DOHH2 (cell line): ENCODE results near the gene SLC6A2.

Source experiments
- H3F3A ChIP-seq: fragments of 200-600 bp; sonication (generic), shearing (Covaris generic); 2 replicates; pipeline ENCODE4 v1.6.0; 2016; ENCODE audit warnings: antibody characterized with exemption, mild to moderate bottlenecking; ENCODE audit not compliant: control insufficient read depth, insufficient read depth
- H3K27ac ChIP-seq: fragments of 200-600 bp; sonication (generic); 2 replicates; pipeline ENCODE4 v1.5.1; 2014; ENCODE audit warnings: low read depth, mild to moderate bottlenecking, low read length, moderate library complexity
- H3K27me3 ChIP-seq: fragments of 200-600 bp; sonication (generic); 2 replicates; pipeline ENCODE4 v1.6.1; 2014; ENCODE audit warnings: mild to moderate bottlenecking, low read length, mixed read lengths; ENCODE audit not compliant: control insufficient read depth
- H3K36me3 ChIP-seq: fragments of 200-600 bp; sonication (generic); 2 replicates; pipeline ENCODE4 v1.6.1; 2014; ENCODE audit warnings: mild to moderate bottlenecking, low read length, moderate library complexity, mixed read lengths; ENCODE audit not compliant: control insufficient read depth
- H3K4me1 ChIP-seq: fragments of 200-600 bp; sonication (generic); 2 replicates; pipeline ENCODE4 v1.6.1; 2014; ENCODE audit warnings: mild to moderate bottlenecking, low read length, mixed read lengths; ENCODE audit not compliant: control insufficient read depth
- H3K4me2 ChIP-seq: fragments of 200-600 bp; sonication (generic); 2 replicates; pipeline ENCODE4 v1.6.0; 2014; ENCODE audit warnings: mild to moderate bottlenecking, low read length, moderate library complexity
- H3K4me3 ChIP-seq: fragments of 200-600 bp; sonication (generic); 2 replicates; pipeline ENCODE4 v1.5.1; 2014; ENCODE audit warnings: mild to moderate bottlenecking, low read length, mixed read lengths
- H3K79me2 ChIP-seq: fragments of 200-600 bp; sonication (generic); 2 replicates; pipeline ENCODE4 v1.6.1; 2014; ENCODE audit warnings: mild to moderate bottlenecking, low read length, mixed read lengths; ENCODE audit not compliant: control insufficient read depth
- H3K9me2 ChIP-seq: fragments of 200-600 bp; sonication (generic); replicated peaks from 2 replicates; pipeline ENCODE4 v1.6.1; 2014; ENCODE audit warnings: mild to moderate bottlenecking, low read length, mixed read lengths; ENCODE audit not compliant: control insufficient read depth
- H3K9me3 ChIP-seq: fragments of 200-600 bp; sonication (generic); 2 replicates; pipeline ENCODE4 v1.6.1; 2014; ENCODE audit warnings: antibody characterized with exemption, low read length, mixed read lengths; ENCODE audit not compliant: control insufficient read depth, insufficient read depth
- H4K20me1 ChIP-seq: fragments of 200-600 bp; sonication (generic); 2 replicates; pipeline ENCODE4 v1.6.0; 2014; ENCODE audit warnings: low read depth, mild to moderate bottlenecking, antibody characterized with exemption, low read length, moderate library complexity; ENCODE audit not compliant: control insufficient read depth, insufficient read depth
- CTCF ChIP-seq: fragments of 200-600 bp; sonication (generic); IDR thresholded peaks from one replicate; pipeline ENCODE4 v1.5.1; 2014; ENCODE audit warnings: antibody characterized with exemption, mild to moderate bottlenecking, low read depth, low read length; ENCODE audit not compliant: poor library complexity, severe bottlenecking
- EZH2phosphoT487 ChIP-seq: fragments of 200-600 bp; sonication (generic); IDR thresholded peaks from 2 replicates; pipeline ENCODE4 v1.6.1; 2017; ENCODE audit warnings: borderline replicate concordance, mild to moderate bottlenecking, antibody characterized with exemption, low read length, moderate library complexity, mixed read lengths

Gene SLC6A2

GRCh38 chr16:55709801-55710200 lies 54.0 kb downstream of the SLC6A2 start:
- TF ChIP-seq CTCF (no peak), EZH2phosphoT487 (no peak)
- H3F3A ChIP-seq: no peaks in the 10 kb centered on the region
- H3K4me3 ChIP-seq: no peak overlapping the region
- H3K27me3 ChIP-seq: peaks cover 3% of the 10 kb centered on the region; the same call in 1 of the 2 replicates
- no peaks in the 10 kb centered on the region for H3K36me3 ChIP-seq
- no peaks in the 10 kb centered on the region for H3K79me2 ChIP-seq
- no peaks in the 10 kb centered on the region for H3K9me2 ChIP-seq
- H4K20me1 ChIP-seq: no peaks in the 10 kb centered on the region
- no peak overlapping the region for H3K4me2 ChIP-seq
- H3K9me3 ChIP-seq: no peaks in the 10 kb centered on the region
- H3K4me1 ChIP-seq: no peaks in the 10 kb centered on the region
- H3K27ac ChIP-seq: no peak overlapping the region

- Histone ChIP-seq H3K36me3 (no peaks in the 10 kb centered on the region), H3K9me3 (no peaks in the 10 kb centered on the region), H3F3A (no peaks in the 10 kb centered on the region), H3K27ac (no peak overlapping the region), H4K20me1 (no peaks in the 10 kb centered on the region), H3K79me2 (no peaks in the 10 kb centered on the region), H3K4me3 (no peak overlapping the region), H3K4me2 (no peak overlapping the region), H3K9me2 (no peaks in the 10 kb centered on the region), H3K4me1 (no peaks in the 10 kb centered on the region), H3K27me3 (peaks cover 3% of the 10 kb centered on the region; the same call in 1 of the 2 replicates)
- no peak for TF ChIP-seq CTCF
- no peak for TF ChIP-seq EZH2phosphoT487
Measured at GRCh38 chr16:55710466-55710865, 54.7 kb downstream of the SLC6A2 start.

GRCh38 chr16:55711959-55712876 lies 56.4 kb downstream of the SLC6A2 start:
- Histone ChIP-seq H3K79me2 (no peaks in the 10 kb centered on the region), H4K20me1 (no peaks in the 10 kb centered on the region), H3K9me2 (no peaks in the 10 kb centered on the region), H3K27ac (no peak overlapping the region), H3K27me3 (no peaks in the 10 kb centered on the region), H3F3A (no peaks in the 10 kb centered on the region), H3K9me3 (no peaks in the 10 kb centered on the region), H3K4me3 (no peak overlapping the region), H3K36me3 (no peaks in the 10 kb centered on the region), H3K4me2 (no peak overlapping the region), H3K4me1 (no peaks in the 10 kb centered on the region)
- TF ChIP-seq CTCF (peak; percentile 70), EZH2phosphoT487 (no peak)
